Left lung (tissue), 10 donors: ENCODE results near the gene ACSF3. TPM values are rescaled to one million over a fixed set of nuclear protein-coding genes. Genes with fewer than 3 reads are reported as not detected.

Source experiments
- ATAC-seq: fragments of 200-7000 bp; cut with Tn5 transposase; one replicate; pipeline ENCODE4 v1.9.1; 2020; ENCODE audit warnings: moderate library complexity
- DNase-seq, 4 donors: peaks; one replicate each; pipeline ENCODE4 v3.0.0-alpha.2; 2013 to 2020
- H3K27ac ChIP-seq, 2 donors: fragments of 200-600 bp; sonication (generic) in 1 of 2; one replicate each; pipeline versions ENCODE4 v1.5.0 to v1.8.0; 2020 to 2021
- H3K27me3 ChIP-seq, 2 donors: fragments of 200-600 bp; sonication (generic) in 1 of 2; one replicate each; pipeline versions ENCODE4 v1.5.0 to v1.8.0; 2020 to 2021
- H3K36me3 ChIP-seq, 2 donors: fragments of 200-600 bp; sonication (generic) in 1 of 2; one replicate each; pipeline versions ENCODE4 v1.5.0 to v1.8.0; 2020 to 2021
- H3K4me1 ChIP-seq, 2 donors: fragments of 200-600 bp; one replicate each; pipeline ENCODE4 v1.8.0; 2021
- H3K4me3 ChIP-seq, 2 donors: fragments of 200-600 bp; sonication (generic) in 1 of 2; one replicate each; pipeline versions ENCODE4 v1.5.0 to v1.8.0; 2020 to 2021; ENCODE audit warnings: mild to moderate bottlenecking in 1 of 2
- H3K9me3 ChIP-seq, 2 donors: fragments of 200-600 bp; sonication (generic) in 1 of 2; one replicate each; pipeline versions ENCODE4 v1.5.0 to v1.8.0; 2020 to 2021
- CTCF ChIP-seq, 2 donors: fragments of 200-600 bp; sonication (generic) in 1 of 2; IDR thresholded peaks; one replicate each; pipeline versions ENCODE4 v1.5.0 to v1.8.0; 2021; ENCODE audit warnings: antibody characterized with exemption in 2 of 2
- intact Hi-C, 2 donors: fragments of 100-400 bp; cut with DNase I; formaldehyde crosslinking; loops; one replicate each; pipeline versions ENCODE4 v1.11.2 to v1.14.2; 2022
- polyA plus RNA-seq, 6 donors: library from polyadenylated mRNA; unstranded; fragments of 120-200 nt; gene quantifications; one replicate each; pipeline ENCODE4 v1.2.1, GENCODE V29; 2013; ENCODE audit not compliant: insufficient read length in 6 of 6
- total RNA-seq, 2 donors: library from RNA; stranded (reverse); fragmentation: NEBNext Ultra II Directional; extraction: Animal tissue kit (Norgen Biotek cat#: 25700); gene quantifications; one replicate each; pipeline ENCODE4 v1.2.1, GENCODE V29; 2021
- donor health status: DM: no; HTN: yes; CAD: no.
- donor health status: DM: no; HTN: no; CAD: no.

Gene ACSF3
- total and polyA plus RNA-seq, 8 donors: 30.0 to 38.4 (median 33.7) TPM

- no peak overlapping the region for H3K27ac ChIP-seq
- no peak for TF ChIP-seq CTCF (IDR thresholded peaks at IDR 0.05)
- DNase-seq (no peak), ATAC-seq (no peak)
- intact Hi-C loops: no loop called here
- H3K4me1 ChIP-seq: peaks cover 10 to 13% of the 10 kb centered on the region in 2 donors
- peaks cover 0 to 64% of the 10 kb centered on the region in 2 donors for H3K27me3 ChIP-seq
- H3K36me3 ChIP-seq: no peaks in the 10 kb centered on the region
- H3K9me3 ChIP-seq: no peaks in the 10 kb centered on the region
- H3K4me3 ChIP-seq: no peak overlapping the region
These were observed 66.2 kb downstream of the ACSF3 start for GRCh38 chr16:89159850-89160354.

GRCh38 chr16:89160977-89161701, 67.5 kb downstream of the ACSF3 start:
- DNase-seq (no peak), ATAC-seq (no peak)
- Histone ChIP-seq H3K9me3 (no peaks in the 10 kb centered on the region), H3K36me3 (no peaks in the 10 kb centered on the region), H3K4me1 (peaks cover 0 to 4% of the 10 kb centered on the region in 2 donors), H3K4me3 (no peak overlapping the region), H3K27me3 (peaks cover 0 to 68% of the 10 kb centered on the region in 2 donors), H3K27ac (no peak overlapping the region)
- intact Hi-C loops: no loop called here
- TF ChIP-seq CTCF (IDR thresholded peaks at IDR 0.05): no peak

GRCh38 chr16:89161763-89162713, 68.4 kb downstream of the ACSF3 start:
- no peak for TF ChIP-seq CTCF (IDR thresholded peaks at IDR 0.05)
- Histone ChIP-seq H3K27ac (no peak overlapping the region), H3K9me3 (no peaks in the 10 kb centered on the region), H3K4me1 (no peaks in the 10 kb centered on the region), H3K4me3 (no peak overlapping the region), H3K27me3 (peaks cover 0 to 66% of the 10 kb centered on the region in 2 donors), H3K36me3 (no peaks in the 10 kb centered on the region)
- ATAC-seq (no peak), DNase-seq (no peak)
- intact Hi-C loops: no loop called here

GRCh38 chr16:89163297-89163696, 69.6 kb downstream of the ACSF3 start:
- intact Hi-C loops: no loop called here
- no peak for TF ChIP-seq CTCF (IDR thresholded peaks at IDR 0.05)
- Histone ChIP-seq H3K27ac (no peak overlapping the region), H3K36me3 (no peaks in the 10 kb centered on the region), H3K27me3 (peaks cover 0 to 78% of the 10 kb centered on the region in 2 donors), H3K9me3 (no peaks in the 10 kb centered on the region), H3K4me3 (no peak overlapping the region), H3K4me1 (peaks cover 0 to 6% of the 10 kb centered on the region in 2 donors)
- DNase-seq: no peak
- ATAC-seq: no peak

- intact Hi-C loops: no loop called here
- TF ChIP-seq CTCF (IDR thresholded peaks at IDR 0.05): no peak
- ATAC-seq (no peak), DNase-seq (no peak)
- Histone ChIP-seq H3K36me3 (no peaks in the 10 kb centered on the region), H3K27me3 (peaks cover 0 to 83% of the 10 kb centered on the region in 2 donors), H3K4me1 (peaks cover 0 to 6% of the 10 kb centered on the region in 2 donors), H3K9me3 (no peaks in the 10 kb centered on the region), H3K27ac (no peak overlapping the region), H3K4me3 (no peak overlapping the region)
These were observed 70.8 kb downstream of the ACSF3 start for GRCh38 chr16:89164436-89164835.
